Measurements from ENCODE around the gene PHF21B.
"Not testable (repeated sequence)": the region's sequence is repeated elsewhere in the genome, so short reads cannot be mapped to it uniquely, and the experiment has no call there.

The PHF21B gene

GRCh38 chr22:44915441-44915840 lies 94.4 kb downstream of the PHF21B start:
- no peak for DNase-seq

GRCh38 chr22:44914026-44914721 lies 95.6 kb downstream of the PHF21B start:
- no peak for DNase-seq

GRCh38 chr22:44913198-44913983 lies 96.4 kb downstream of the PHF21B start:
- no peak for DNase-seq

GRCh38 chr22:44909241-44909640 lies 100.6 kb downstream of the PHF21B start:
- DNase-seq: no peak

- DNase-seq: no peak
Measured at GRCh38 chr22:44907765-44908737, 101.8 kb downstream of the PHF21B start.

- DNase-seq: no peak
Measured at GRCh38 chr22:44906999-44907644, 102.7 kb downstream of the PHF21B start.

GRCh38 chr22:44906248-44906936 lies 103.4 kb downstream of the PHF21B start:
- DNase-seq: no peak

- DNase-seq: not testable (repeated sequence)
Measured at GRCh38 chr22:44904492-44905152, 105.2 kb downstream of the PHF21B start.

GRCh38 chr22:44903164-44903563 lies 106.6 kb downstream of the PHF21B start:
- DNase-seq: not testable (repeated sequence)

GRCh38 chr22:44901301-44901700 lies 108.5 kb downstream of the PHF21B start:
- no peak for DNase-seq

GRCh38 chr22:44898236-44898635 lies 111.6 kb downstream of the PHF21B start:
- DNase-seq: no peak

GRCh38 chr22:44895296-44896055 lies 114.3 kb downstream of the PHF21B start:
- no peak for DNase-seq

- no peak for DNase-seq
Measured at GRCh38 chr22:44894782-44895181, 115.0 kb downstream of the PHF21B start.

- no peak for DNase-seq
Measured at GRCh38 chr22:44894321-44894720, 115.5 kb downstream of the PHF21B start.

GRCh38 chr22:44893731-44894080 lies 116.1 kb downstream of the PHF21B start:
- no peak for DNase-seq

GRCh38 chr22:44892803-44893730 lies 116.7 kb downstream of the PHF21B start:
- DNase-seq: no peak

GRCh38 chr22:44892243-44892642 lies 117.6 kb downstream of the PHF21B start:
- no peak for DNase-seq

GRCh38 chr22:44891791-44892190 lies 118.0 kb downstream of the PHF21B start:
- no peak for DNase-seq

GRCh38 chr22:44891293-44891747 lies 118.5 kb downstream of the PHF21B start:
- DNase-seq: no peak
